B cell (primary cell): ENCODE data around the gene GALK1. TPM values are rescaled to one million over a fixed set of nuclear protein-coding genes. Genes with fewer than 3 reads are reported as not detected.

Experiments used
- ATAC-seq: fragments of 200-7000 bp; cut with Tn5 transposase; one replicate; pipeline ENCODE4 v1.10.0; 2021; ENCODE audit warnings: low read depth, mild to moderate bottlenecking, moderate number of reproducible peaks, moderate library complexity
- CTCF ChIA-PET: fragments of 350-600 bp; sonication (Branson Sonifier 250); formaldehyde crosslinking; loops from one replicate; lab custom pipeline; 2021; ENCODE audit warnings: antibody characterized with exemption, inconsistent platforms; lab: Charles Lee
- POLR2A ChIA-PET: fragments of 350-600 bp; sonication (Branson Sonifier 250); formaldehyde crosslinking; loops from one replicate; lab custom pipeline; 2021; ENCODE audit warnings: antibody characterized with exemption; lab: Charles Lee
- DNase-seq: peaks from one replicate; pipeline ENCODE4 v3.0.0; 2013
- H2AFZ ChIP-seq: 2 replicates; pipeline ENCODE4 v1.6.1; 2012; ENCODE audit warnings: mild to moderate bottlenecking, low read depth, low read length; ENCODE audit not compliant: insufficient read depth, poor library complexity, severe bottlenecking
- H3K27ac ChIP-seq, 2 donors: 1 replicate in 1 of 2; 2 replicates in 1 of 2; pipeline ENCODE4 v1.5.1; 2012 to 2013; ENCODE audit warnings: low read length in 2 of 2, mild to moderate bottlenecking in 2 of 2, moderate library complexity in 1 of 2
- H3K27me3 ChIP-seq, 4 experiments: fragments of 200-600 bp in 1 of 4; sonication (generic) in 1 of 4; replicated peaks in 1 of 4; 1 replicate in 2 of 4; 2 replicates in 2 of 4; pipeline versions ENCODE4 v1.6.1 to v1.7.0; 2013 to 2016; ENCODE audit warnings: low read length in 3 of 4, mild to moderate bottlenecking in 2 of 4, mixed read lengths in 1 of 4, moderate library complexity in 1 of 4; ENCODE audit not compliant: insufficient read depth in 4 of 4, control insufficient read depth in 3 of 4; ENCODE audit errors: control extremely low read depth in 1 of 4
- H3K36me3 ChIP-seq, 2 experiments: replicated peaks in 1 of 2; 1 replicate in 1 of 2; 2 replicates in 1 of 2; pipeline versions ENCODE4 v1.6.1 to v1.7.1; 2013; ENCODE audit warnings: low read length in 1 of 2; ENCODE audit not compliant: insufficient read depth in 2 of 2, control insufficient read depth in 1 of 2; ENCODE audit errors: control extremely low read depth in 1 of 2, extremely low read depth in 1 of 2
- H3K4me1 ChIP-seq, 2 donors: fragments of 200-600 bp in 1 of 2; sonication (generic) in 1 of 2; 1 replicate in 1 of 2; 2 replicates in 1 of 2; pipeline versions ENCODE4 v1.5.1 to v1.6.1; 2013 to 2017; ENCODE audit warnings: low read length in 2 of 2; ENCODE audit not compliant: control insufficient read depth in 2 of 2, insufficient read depth in 2 of 2
- H3K4me2 ChIP-seq: replicated peaks from 2 replicates; pipeline ENCODE3; 2012; ENCODE audit warnings: mild to moderate bottlenecking, low read depth, low read length; ENCODE audit not compliant: poor library complexity, severe bottlenecking
- H3K4me3 ChIP-seq, 5 experiments: fragments of 200-600 bp in 1 of 5; sonication (generic) in 1 of 5; 1 replicate in 3 of 5; 2 replicates in 2 of 5; pipeline versions ENCODE4 v1.5.1 to v1.7.0; 2011 to 2016; ENCODE audit warnings: low read length in 4 of 5, mild to moderate bottlenecking in 4 of 5, low read depth in 2 of 5, control low read depth in 1 of 5, moderate library complexity in 1 of 5; ENCODE audit not compliant: insufficient read depth in 1 of 5; ENCODE audit errors: control extremely low read depth in 1 of 5, extremely low read depth in 1 of 5
- H3K79me2 ChIP-seq: fragments of 200-600 bp; sonication (generic); one replicate; pipeline ENCODE4 v1.6.0; 2016; ENCODE audit warnings: low read length; ENCODE audit not compliant: control insufficient read depth, insufficient read depth
- H3K9ac ChIP-seq: fragments of 200-600 bp; sonication (generic); 2 replicates; pipeline ENCODE4 v1.6.1; 2017; ENCODE audit warnings: mild to moderate bottlenecking, low read length, moderate library complexity
- H3K9me3 ChIP-seq, 3 donors: one replicate each; pipeline versions ENCODE4 v1.6.1 to v1.7.1; 2013; ENCODE audit warnings: low read length in 2 of 3; ENCODE audit not compliant: control insufficient read depth in 2 of 3, insufficient read depth in 1 of 3; ENCODE audit errors: control extremely low read depth in 1 of 3
- H4K20me1 ChIP-seq: 2 replicates; pipeline ENCODE4 v1.6.0; 2012; ENCODE audit warnings: mild to moderate bottlenecking, low read length; ENCODE audit not compliant: insufficient read depth, control insufficient read depth, poor library complexity, severe bottlenecking
- H3K27ac Mint-ChIP-seq: one replicate; pipeline ENCODE4 v1.8.0; 2021; ENCODE audit warnings: mixed read lengths
- H3K27me3 Mint-ChIP-seq: one replicate; pipeline ENCODE4 v1.8.0; 2021; ENCODE audit warnings: mixed read lengths
- H3K4me1 Mint-ChIP-seq: one replicate; pipeline ENCODE4 v1.8.0; 2021; ENCODE audit warnings: mixed read lengths
- H3K4me3 Mint-ChIP-seq: one replicate; pipeline ENCODE4 v1.8.0; 2021; ENCODE audit warnings: mixed read lengths
- H3K9me3 Mint-ChIP-seq: one replicate; pipeline ENCODE4 v1.8.0; 2022; ENCODE audit warnings: mixed read lengths; ENCODE audit not compliant: insufficient read depth
- CTCF ChIP-seq: fragments of 200-600 bp; IDR thresholded peaks from one replicate; pipeline ENCODE4 v1.8.0; 2022; ENCODE audit warnings: antibody characterized with exemption, mild to moderate bottlenecking
- EZH2 ChIP-seq: IDR thresholded peaks from 2 replicates; pipeline ENCODE4 v1.6.1; 2012; ENCODE audit warnings: borderline replicate concordance, low read depth, mild to moderate bottlenecking, moderate library complexity, low read length; ENCODE audit not compliant: insufficient read depth, poor library complexity, severe bottlenecking
- WGBS: methylation state at CpG from one replicate; pipeline ENCODE4 v1.1.5; 2013; ENCODE audit warnings: missing lambda C conversion rate; ENCODE audit not compliant: insufficient coverage; 5-methylcytosine and 5-hydroxymethylcytosine counted together
- intact Hi-C: fragments of 100-400 bp; cut with micrococcal nuclease; formaldehyde crosslinking; loops from one replicate; pipeline ENCODE4 v1.10.0; 2022
- polyA plus RNA-seq: library from polyadenylated mRNA; depleted of rRNA; stranded (reverse); fragments of >200 nt; gene quantifications from 2 replicates; pipeline ENCODE4 v1.2.3, GENCODE V29; 2012
- total RNA-seq, 2 donors: library from RNA; stranded (reverse); fragments of 120-200 nt in 1 of 2; gene quantifications; 1 replicate in 1 of 2; 2 replicates in 1 of 2; pipeline versions ENCODE4 v1.2.3 to v1.2.4, GENCODE V29; 2013 to 2022

Gene GALK1
- total and polyA plus RNA-seq, 2 donors (not counting 1 experiment from before 2014, with no cell fraction given) = 29.8 to 37.4 TPM

GRCh38 chr17:75777296-75777922 is 12.4 kb upstream of the GALK1 start:
- ATAC-seq (no peak), DNase-seq (no peak)
- Mint-ChIP-seq H3K4me3 (peak overlapping the region; percentile 80), H3K9me3 (peaks cover 2% of the 10 kb centered on the region), H3K27ac (peak overlapping the region; percentile 74), H3K4me1 (peaks cover 49% of the 10 kb centered on the region), H3K27me3 (no peaks in the 10 kb centered on the region)
- Histone ChIP-seq H2AFZ (no peak overlapping the region), H3K36me3 (peaks cover 4 to 42% of the 10 kb centered on the region in 2 experiments), H3K4me2 (peak overlapping the region; percentile 78), H3K4me1 (peaks cover 19 to 40% of the 10 kb centered on the region in 2 donors), H3K9ac (peak overlapping the region; percentile 89), H3K4me3 (peak overlapping the region; percentile 89 to 95 (median 95)), H3K27ac (peak overlapping the region; percentile 15 to 61), H4K20me1 (peaks cover 43% of the 10 kb centered on the region), H3K9me3 (no peaks in the 10 kb centered on the region), H3K79me2 (peaks cover 29% of the 10 kb centered on the region), H3K27me3 (no peaks in the 10 kb centered on the region)
- intact Hi-C loops = no loop called here
- CTCF ChIA-PET = interaction anchor here (0.6 to 8.5 kb wide), 8 partner anchors 10 to 145 kb away, joined by 3 to 54 read pairs (median 6); partner anchors contain the start of gene GALK1
- POLR2A ChIA-PET = interaction anchor here (0.6 to 8.4 kb wide), 14 partner anchors 8 to 119 kb away, joined by 3 to 78 read pairs (median 5); partner anchors contain the start of genes GALK1, TRIM65, UNK and WBP2
- TF ChIP-seq EZH2 = no peak
- no peak for TF ChIP-seq CTCF
- no CpG with 5 or more reads among the region's 2 CpGs for WGBS
